ENCODE results near the gene TSNAXIP1. TPM values are rescaled to one million over a fixed set of nuclear protein-coding genes. Genes with fewer than 3 reads are reported as not detected.

TSNAXIP1 gene
- total and polyA plus RNA-seq, 10 of the 15 experiments (the other 5 are each of a cell fraction or from before 2014, with no cell fraction given): 0.09 to 0.63 (median 0.37) TPM; not detected in 1

GRCh38 chr16:67833415-67834241, 26.9 kb downstream of the TSNAXIP1 start (continued):
- TF ChIP-seq RB1 (IDR thresholded peaks at IDR 0.05; ENCODE audit: borderline replicate concordance) (peak; percentile 74; the same call in 1 of the 2 replicates), SREBF1 (IDR thresholded peaks at IDR 0.05; ENCODE audit: low read length) (0 out of 2 replicates have a peak, but pooled peaks have one; percentile 4), ZBED1 (IDR thresholded peaks at IDR 0.05; ENCODE audit: borderline replicate concordance) (no peak), SIN3A (IDR thresholded peaks at IDR 0.05; ENCODE audit: low read depth, low read length) (peak; percentile 73; the same call in 1 of the 2 replicates), POLR2A (IDR thresholded peaks at IDR 0.05; ENCODE audit: low read depth, low read length) (peak; percentile 97), MXI1 (IDR thresholded peaks at IDR 0.05; ENCODE audit: low read depth, low read length) (peak; percentile 93), TBL1XR1 (IDR thresholded peaks at IDR 0.05; ENCODE audit: low read depth, low read length) (peak; percentile 31; the same call in 1 of the 2 replicates), PKNOX1 (IDR thresholded peaks at IDR 0.05) (peak; percentile 69; the same call in 1 of the 2 replicates), DPF2 (IDR thresholded peaks at IDR 0.05) (0 out of 2 replicates have a peak, but pooled peaks have one; percentile 22), RELB (IDR thresholded peaks at IDR 0.05; ENCODE audit: low read depth) (0 out of 2 replicates have a peak, but pooled peaks have one; percentile 22), GABPA (IDR thresholded peaks at IDR 0.05; ENCODE audit: low read depth) (no peak), CHD2 (IDR thresholded peaks at IDR 0.05; ENCODE audit: borderline replicate concordance, low read depth, low read length) (peak; percentile 100), ZNF687 (IDR thresholded peaks at IDR 0.05) (peak; percentile 71), BRCA1 (IDR thresholded peaks at IDR 0.05; ENCODE audit: low read depth, low read length) (peak; percentile 93), CBFB (IDR thresholded peaks at IDR 0.05; ENCODE audit: low read depth) (peak; percentile 96), MAX (IDR thresholded peaks at IDR 0.05; ENCODE audit: low read depth, low read length) (peak; percentile 85), SIX5 (IDR thresholded peaks at IDR 0.05; ENCODE audit: low read depth, low read length, severe bottlenecking) (peak; percentile 97), TCF3 (IDR thresholded peaks at IDR 0.05; ENCODE audit: borderline replicate concordance, insufficient read depth, low read depth, low read length) (peak; percentile 75), SMARCA5 (IDR thresholded peaks at IDR 0.05) (peak; percentile 72; the same call in 1 of the 2 replicates), YBX1 (IDR thresholded peaks at IDR 0.05) (no peak), RUNX3 (IDR thresholded peaks at IDR 0.05; ENCODE audit: low read length) (peak; percentile 91), LARP7 (IDR thresholded peaks at IDR 0.05) (peak; percentile 35; the same call in 1 of the 2 replicates), SMC3 (IDR thresholded peaks at IDR 0.05; ENCODE audit: borderline replicate concordance, low read length) (no peak), HDGF (IDR thresholded peaks at IDR 0.05) (no peak), PAX5 (IDR thresholded peaks at IDR 0.05; ENCODE audit: borderline replicate concordance, low read depth, low read length) (peak; percentile 49; the same call in 1 of the 2 replicates), ZSCAN29 (IDR thresholded peaks at IDR 0.05) (peak; percentile 42; the same call in 1 of the 2 replicates)
